IPS-NIHi7 (cell line): ENCODE measurements around the gene CES3.
"Not testable (repeated sequence)": the region's sequence is repeated elsewhere in the genome, so short reads cannot be mapped to it uniquely, and the experiment has no call there.

ENCODE experiments used
- DNase-seq: peaks from one replicate; pipeline ENCODE4 v3.0.0; 2012; ENCODE audit warnings: mixed read lengths; ENCODE audit errors: extremely low spot score

CES3 gene

DNA sequence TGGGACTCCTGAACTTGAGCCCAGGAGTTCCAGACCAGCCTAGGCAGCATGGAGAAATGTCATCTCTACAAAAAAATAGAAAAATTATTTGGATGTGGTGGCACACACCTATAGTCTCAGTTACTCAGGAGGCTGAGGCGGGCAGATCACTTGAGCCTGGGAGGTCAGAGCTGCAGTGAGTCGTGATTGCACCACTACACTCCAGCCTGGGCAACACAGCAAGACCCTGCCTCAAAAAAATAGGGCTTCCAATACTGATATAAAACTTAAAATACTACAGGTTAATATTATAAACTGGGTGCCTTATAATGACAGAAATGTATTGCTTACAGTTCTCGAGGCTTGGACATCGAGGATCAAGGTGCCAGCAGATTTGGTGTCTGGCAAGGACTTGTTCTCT, 15.1 kb upstream of the CES3 start:
- DNase-seq: no peak

GRCh38 chr16:66946541-66946940, 14.5 kb upstream of the CES3 start:
- DNase-seq: no peak

DNA sequence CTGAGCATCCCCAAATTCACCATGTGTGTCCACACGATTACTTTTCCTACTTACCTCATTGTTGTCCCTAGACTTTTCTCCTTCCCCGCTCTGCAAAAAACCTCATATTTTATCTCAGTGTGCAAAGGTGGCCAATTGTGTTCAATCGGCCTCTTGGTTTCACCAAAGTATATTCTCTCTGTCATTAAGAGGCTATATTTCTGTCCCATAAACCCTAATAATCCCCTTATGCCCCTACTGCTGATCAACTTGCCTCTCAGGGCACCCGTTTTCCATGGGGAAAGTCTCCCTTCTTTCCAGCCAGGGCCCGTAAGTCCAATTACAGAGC, 14.1 kb upstream of the CES3 start:
- no peak for DNase-seq

GRCh38 chr16:66947302-66948065, 13.6 kb upstream of the CES3 start:
- DNase-seq: peak; percentile 87

DNA sequence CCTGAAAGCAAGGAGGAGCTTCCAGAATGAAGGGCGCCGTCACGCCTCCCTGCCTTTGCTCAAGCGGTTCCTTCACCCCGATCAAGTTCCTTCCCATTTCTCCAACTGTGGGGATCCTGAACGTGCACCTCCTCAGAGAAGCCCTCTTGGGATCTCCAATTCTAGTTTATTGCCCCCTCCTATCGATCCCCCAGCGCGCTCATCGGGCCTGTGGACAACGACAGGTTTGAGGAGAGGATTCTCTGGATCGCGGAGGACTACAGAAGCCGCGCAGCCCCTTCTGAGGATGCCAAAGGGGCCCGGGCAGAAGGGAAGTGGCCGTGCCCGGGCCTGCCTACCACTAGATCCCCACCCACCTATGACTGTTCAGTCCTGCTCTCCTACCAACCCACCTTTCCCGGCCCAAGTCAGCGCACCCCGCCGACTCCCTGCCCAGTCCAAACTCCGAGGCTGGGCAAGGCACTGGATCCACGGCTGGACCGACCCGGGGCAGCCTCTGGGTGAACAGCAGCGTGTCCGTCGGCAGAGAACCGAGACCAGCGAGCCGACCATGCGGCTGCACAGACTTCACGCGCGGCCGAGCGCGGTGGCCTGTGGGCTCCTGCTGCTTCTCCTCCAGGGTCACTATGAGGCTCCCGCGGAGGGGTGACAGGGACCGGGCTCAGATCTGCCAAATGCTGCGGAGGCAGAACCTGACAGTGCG, 12.8 kb upstream of the CES3 start:
- DNase-seq: no peak

- DNase-seq: no peak
These were observed 12.2 kb upstream of the CES3 start for GRCh38 chr16:66948837-66949225.

GRCh38 chr16:66949472-66949871, 11.6 kb upstream of the CES3 start:
- no peak for DNase-seq

DNA sequence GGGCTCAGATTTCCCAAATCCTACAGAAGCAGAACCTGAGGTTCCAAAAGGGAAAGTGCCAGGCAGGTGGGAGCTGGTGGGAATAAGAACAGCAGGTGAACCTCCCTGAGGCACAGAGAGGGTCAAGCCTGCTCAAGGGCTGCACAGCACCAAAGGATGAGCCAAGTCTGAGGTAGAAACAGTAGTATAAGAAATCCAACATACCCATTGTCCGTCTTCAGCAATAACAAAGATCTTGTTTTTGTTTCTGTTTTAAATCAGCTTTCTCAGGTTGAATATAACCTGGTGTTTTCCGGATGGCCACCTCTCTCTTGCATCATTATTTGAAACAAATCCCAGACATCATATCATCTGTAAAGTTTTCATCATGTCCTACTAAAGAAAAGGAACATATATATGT, 10.6 kb upstream of the CES3 start:
- DNase-seq: no peak

DNA sequence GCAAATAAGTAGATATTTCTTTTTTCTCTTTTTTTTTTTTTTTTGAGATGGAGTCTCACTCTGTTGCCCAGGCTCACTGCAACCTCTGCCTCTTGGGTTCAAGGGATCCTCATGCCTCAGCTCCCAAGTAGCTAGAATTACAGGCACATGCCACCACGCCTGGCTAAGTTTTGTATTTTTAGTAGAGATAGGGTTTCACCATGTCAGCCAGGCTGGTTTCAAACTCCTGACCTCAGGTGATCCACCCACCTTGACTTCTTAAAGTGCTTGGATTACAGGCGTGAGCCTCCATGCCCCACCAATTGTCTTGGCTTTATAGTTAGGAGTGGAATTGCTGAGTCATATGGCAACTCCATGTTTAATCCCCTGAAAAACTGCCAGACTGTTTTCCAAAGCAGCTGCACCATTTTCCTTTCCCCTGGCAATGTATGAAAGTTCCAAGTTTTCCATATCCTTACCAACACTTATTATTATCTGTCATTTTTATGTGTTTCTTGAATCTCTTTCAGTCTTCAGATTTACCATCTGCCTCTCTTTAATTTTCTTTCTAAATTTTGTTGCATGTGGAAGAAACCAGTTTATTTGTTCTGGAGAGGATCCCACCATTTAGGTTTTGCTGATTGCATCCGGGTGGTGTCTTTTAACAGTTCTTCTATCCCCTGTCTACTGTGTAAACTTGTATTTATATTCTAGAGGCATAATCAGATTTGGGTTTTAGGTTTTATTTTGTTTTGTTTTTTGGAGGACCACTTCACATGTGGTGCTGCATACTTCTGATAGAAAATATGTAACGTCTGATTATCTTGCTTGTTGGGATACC, 9.9 kb upstream of the CES3 start:
- no peak for DNase-seq

DNA sequence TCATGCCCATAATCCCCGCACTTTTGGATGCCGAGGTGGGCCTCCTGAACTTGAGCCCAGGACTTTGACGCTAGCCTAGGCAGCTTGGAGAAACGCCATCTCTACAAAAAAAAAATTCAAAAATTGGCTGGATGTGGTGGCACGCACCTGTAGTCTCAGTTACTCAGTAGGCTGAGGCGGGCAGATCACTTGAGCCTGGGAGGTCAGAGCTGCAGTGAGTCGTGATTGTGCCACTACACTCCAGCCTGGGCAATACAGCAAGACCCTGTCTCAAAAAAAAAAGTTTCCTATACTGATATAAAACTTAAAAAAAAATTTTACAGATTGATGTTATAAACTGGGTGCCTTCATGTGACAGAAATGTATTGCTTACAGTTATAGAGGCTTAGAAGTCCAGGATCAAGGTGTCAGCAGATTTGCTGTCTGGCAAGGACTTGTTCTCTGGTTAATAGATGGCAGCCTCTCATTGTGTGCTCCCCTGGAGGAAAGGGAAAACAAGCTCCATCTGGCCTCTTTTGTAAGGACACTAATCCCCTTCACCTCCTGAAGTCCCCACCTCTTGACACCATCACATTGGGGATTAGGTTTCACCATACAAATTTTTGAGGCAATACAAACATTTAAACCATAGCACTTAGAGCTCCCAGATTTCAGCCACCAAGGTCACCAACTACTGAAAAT, 8.5 kb upstream of the CES3 start:
- no peak for DNase-seq

DNA sequence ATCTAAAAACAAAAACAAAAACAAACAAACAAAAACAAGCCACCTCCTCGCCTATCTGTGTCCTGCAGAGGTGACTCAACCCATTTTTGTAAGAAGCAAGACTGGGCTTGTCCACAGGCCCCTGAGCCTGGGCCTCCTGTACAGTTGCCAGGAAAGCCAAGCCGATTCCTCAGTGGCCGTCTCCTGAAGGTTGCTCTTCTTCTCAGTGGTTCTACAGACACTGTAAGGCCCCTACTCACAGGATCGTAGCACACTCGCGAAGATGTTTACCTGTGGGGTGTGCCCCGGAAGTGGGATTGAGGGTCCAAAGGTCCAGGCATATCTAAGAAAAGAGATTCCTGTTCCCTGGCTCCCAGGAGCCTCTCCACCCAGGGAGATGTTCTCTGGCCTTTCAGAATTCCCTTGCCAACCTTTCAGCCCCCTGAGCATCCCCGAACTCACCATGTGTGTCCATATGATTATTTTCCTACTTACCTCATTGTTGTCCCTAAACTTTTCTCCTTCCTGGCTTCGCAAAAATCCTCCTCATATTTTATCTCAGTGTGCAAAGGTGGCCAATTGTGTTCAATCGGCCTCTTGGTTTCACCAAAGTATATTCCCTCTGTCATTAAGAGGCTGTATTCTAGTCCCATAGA, 7.5 kb upstream of the CES3 start:
- no peak for DNase-seq

GRCh38 chr16:66954097-66954659, 6.9 kb upstream of the CES3 start:
- peak; percentile 88 for DNase-seq

DNA sequence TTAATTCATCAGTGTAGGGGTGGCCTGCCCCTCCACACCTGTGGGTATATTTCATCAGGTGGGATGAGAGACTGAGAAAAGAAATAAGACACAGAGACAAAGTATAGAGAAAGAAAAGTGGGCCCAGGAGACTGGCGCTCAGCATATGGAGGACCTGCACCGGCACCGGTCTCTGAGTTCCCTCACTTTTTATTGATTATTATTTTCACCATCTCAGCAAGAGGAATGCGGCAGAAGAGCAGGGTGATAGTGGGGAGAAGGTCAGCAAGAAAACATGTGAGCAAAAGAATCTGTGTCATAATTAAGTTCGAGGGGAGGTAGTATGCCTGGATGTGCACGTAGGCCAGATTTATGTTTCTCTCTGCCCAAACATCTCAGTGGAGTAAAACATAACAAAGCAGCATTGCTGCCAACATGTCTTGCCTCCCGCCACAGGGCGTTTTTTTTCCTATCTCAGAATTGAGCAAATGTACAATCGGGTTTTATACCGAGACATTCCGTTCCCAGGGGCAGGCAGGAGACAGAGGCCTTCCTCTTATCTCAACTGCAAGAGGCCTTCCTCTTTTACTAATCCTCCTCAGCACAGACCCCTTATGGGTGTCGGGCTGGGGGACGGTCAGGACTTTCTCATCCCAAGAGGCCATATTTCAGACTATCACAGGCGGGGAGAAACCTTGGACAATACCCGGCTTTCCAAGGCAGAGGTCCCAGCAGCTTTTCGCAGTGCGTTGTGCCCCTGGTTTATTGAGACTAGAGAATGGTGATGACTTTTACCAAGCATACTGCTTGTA, 5.5 kb upstream of the CES3 start:
- DNase-seq: not testable (repeated sequence)

DNA sequence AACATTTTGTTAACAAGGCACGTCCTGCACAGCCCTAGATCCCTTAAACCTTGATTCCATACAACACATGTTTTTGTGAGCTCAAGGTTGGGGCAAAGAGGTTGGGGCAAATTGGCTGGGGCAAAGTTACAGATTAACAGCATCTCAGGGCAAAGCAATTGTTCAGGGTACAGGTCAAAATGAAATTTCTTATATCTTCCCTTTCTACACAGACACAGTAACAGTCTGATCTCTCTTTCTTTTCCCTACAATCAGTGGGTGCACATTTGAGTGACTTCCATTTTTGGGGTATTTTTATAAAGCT, 5.0 kb upstream of the CES3 start:
- DNase-seq: not testable (repeated sequence)

DNA sequence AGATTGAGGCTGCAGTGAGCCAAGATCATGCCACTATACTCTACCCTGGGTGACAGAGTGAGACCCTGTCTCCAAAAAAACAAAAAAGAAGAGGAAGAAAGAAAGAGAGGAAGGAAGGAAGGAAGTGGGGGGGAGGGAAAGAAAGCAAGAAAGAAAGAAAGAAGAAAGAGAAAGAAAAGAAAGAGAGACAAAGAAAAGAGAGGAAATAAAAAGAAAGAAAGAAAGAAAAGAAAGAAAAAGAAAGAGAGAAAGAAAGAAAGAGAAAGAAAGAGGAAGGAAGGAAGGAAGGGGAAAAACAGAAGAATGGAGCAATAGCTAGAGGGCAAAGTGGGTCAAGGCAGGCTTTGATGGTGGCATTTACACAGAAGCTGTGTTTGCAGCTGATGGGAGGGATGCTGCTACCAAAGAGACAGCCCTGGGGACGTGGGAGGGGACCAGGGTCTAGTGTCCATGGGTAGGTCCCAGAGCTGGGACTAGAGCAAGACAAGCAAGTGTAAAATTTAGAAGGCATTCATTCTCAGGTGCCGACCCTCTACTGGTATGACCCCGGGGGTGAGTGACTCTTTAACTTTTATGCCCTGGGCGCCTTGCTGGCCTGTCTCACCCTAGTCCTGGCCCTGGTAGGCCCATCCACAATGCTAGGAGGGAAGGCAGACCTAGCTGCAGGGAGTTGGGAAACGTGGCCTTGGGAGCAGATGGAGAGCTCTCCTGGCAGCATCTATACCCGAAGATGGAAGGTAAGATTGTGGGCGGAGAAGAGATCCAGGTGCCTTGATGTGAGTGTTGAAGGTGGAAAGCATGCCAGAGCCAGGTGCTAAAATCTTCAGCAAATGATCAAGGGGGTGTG, 2.0 kb upstream of the CES3 start:
- DNase-seq: no peak

DNA sequence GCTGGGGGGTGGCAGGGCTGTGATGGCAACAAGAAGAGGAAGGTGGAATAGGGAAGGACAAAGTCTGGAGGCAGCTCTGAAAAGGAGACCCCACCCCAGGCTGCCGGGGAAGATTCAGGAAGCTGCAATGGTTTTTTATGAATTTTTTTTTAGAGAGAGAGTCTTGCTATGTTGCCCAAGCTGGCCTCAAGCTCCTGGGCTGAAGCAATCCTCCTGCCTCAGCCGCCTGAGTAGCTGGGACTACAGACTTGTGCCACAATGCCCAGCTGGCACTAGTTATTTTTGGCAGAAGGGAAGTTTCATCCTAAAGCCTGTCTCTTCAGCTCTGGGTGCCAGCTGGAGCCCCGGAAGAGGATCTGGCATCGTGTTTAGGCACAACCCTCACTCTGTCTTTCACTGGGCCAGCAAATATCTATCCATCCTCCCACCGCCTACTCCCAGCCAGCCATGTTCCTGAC, 1.3 kb upstream of the CES3 start:
- DNase-seq: no peak

DNA sequence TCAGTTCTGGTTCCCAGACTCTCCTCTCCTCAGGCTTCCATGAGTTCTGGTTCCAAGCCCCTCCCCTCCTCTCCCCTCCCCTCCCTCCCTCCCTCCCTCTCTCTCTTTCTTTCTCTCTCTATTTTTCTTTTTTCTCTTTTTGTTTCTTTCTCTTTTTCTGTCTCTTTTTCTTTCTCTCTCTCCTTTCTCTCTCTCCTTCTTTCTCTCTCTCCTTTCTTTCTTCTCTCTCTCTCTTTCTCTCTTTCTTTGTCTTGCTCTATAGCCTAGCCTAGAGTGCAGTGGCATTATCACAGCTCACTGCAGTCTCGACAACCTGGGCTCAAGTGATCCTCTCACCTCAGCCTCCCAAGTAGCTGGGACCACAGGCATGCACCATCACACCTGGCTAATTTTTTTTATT, 796 bp upstream of the CES3 start:
- no peak for DNase-seq

- DNase-seq: no peak
These were observed 848 bp downstream of the CES3 start for GRCh38 chr16:66961914-66962313.

DNA sequence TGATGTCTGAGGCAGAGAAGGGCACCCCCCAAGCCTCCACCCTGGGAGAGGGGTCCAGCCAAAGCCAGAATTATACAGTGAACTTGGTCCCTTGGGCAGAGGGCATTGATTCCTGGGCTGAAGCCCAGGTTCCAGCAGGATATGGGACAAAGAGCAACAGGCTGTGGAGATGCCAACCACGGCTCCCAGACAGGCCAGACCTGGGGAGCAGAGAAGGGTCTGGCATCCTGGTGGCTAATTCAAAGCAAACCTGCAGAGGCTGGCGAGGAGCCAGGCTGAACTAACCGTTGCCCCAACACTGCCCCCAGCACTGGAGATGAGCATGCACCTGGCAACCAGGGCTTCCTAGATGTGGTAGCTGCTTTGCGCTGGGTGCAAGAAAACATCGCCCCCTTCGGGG, 3.0 kb downstream of the CES3 start:
- DNase-seq: no peak

DNA sequence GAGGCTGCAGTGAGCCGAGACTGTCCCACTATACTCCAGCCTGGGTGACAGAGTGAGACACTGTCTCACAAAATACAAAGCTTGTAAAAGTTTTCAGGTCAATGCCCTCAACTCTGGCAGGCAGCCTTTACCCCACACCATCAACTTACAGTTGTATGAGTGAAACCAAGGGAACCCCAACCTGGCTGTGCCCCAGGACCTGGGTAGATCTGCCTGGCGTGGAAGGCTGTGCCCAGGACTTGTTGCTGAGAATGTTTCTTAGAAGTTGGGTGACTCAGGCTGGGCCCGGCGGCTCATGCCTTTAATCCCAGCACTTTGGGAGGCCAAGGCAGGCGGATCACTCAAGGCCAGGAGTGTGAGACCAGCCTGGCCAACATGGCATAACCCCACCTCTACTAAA, 7.8 kb downstream of the CES3 start:
- DNase-seq: no peak
